ENCODE results near the gene USP34.

Gene USP34

DNA sequence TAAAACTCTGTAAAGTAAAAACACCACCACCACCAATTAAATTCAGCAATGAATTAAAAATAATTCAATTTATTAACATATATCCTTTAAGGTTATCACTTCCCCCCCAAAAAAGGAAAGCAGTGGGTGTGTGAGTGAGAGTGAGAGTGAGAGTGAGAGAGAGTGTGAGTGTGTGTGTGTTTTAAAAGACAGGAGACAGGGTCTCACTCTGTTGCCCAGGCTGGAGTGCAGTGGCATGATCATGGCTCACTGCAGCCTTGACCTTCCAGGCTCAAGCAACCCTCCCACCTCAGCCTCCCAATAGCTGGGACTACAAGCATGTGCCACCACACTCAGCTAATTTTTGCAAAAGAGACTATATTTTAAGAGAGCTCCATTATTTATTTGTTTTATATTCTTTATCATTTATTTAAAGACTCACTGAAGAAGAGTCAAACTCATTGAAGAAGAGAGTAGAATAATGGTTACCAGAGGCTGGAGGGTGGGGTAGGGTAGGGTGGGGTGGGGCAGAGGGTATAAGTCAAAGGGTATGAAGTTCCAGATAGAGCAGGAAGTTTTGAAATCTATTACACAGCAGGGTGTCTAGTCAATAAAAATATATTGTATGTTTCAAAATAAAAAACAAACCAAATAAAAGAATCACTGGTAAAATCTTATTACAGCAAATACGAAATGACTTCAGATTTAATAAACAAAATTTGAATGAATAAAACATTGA, 187.3 kb downstream of the USP34 start:
- Mint-ChIP-seq H3K27ac (no peak overlapping the region), H3K9me3 (no peaks in the 10 kb centered on the region), H3K4me1 (no peaks in the 10 kb centered on the region), H3K4me3 (no peak overlapping the region), H3K27me3 (no peaks in the 10 kb centered on the region), H3K36me3 (peaks cover 31% of the 10 kb centered on the region)
- ATAC-seq, result no peak

DNA sequence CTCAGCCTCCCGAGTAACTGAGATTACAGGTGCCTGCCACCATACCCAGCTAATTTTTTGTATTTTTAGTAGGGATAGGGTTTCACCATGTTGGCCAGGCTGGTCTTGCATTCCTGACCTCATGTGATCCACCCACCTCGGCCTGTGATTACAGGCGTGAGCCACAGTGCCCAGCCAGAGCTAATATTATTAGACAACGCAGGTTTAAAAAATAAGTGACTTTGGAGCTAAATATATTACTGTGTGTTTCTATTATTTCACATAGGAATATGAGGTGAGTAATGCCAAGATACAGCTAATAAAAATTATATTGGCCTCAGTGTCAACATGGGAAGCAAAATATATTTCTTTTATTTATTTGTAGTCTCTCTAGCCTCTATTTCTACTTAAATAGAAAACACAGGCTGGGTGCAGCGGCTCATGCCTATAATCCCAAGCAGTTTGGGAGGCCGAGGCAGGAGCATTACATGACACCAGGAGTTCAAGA, 188.7 kb downstream of the USP34 start:
- Mint-ChIP-seq H3K4me3 (no peak overlapping the region), H3K4me1 (no peaks in the 10 kb centered on the region), H3K36me3 (peaks cover 31% of the 10 kb centered on the region), H3K9me3 (no peaks in the 10 kb centered on the region), H3K27ac (no peak overlapping the region), H3K27me3 (no peaks in the 10 kb centered on the region)
- ATAC-seq, result no peak

DNA sequence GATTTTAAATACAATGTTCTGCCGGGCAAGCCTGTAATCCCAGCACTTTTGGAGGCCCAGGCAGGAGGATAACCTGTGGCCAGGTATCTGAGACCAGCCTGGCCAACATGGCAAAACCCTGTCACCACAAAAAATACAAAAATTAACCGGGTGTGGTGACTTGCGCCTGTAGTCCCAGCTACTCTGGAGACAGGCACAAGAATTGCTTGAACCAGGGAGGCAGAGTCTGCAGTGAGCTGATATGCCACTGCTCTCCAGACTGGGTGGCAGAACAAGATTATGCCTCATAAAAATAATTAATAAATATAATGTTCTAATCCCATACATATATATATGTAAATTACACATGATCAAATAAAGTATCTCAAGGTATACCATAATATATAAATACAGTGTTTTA, 189.6 kb downstream of the USP34 start:
- H3K4me1 Mint-ChIP-seq, result no peaks in the 10 kb centered on the region
- H3K4me3 Mint-ChIP-seq, result no peak overlapping the region
- H3K27ac Mint-ChIP-seq, result no peak overlapping the region
- ATAC-seq, result no peak
- no peaks in the 10 kb centered on the region for H3K27me3 Mint-ChIP-seq
- no peaks in the 10 kb centered on the region for H3K9me3 Mint-ChIP-seq
- peaks cover 35% of the 10 kb centered on the region for H3K36me3 Mint-ChIP-seq

DNA sequence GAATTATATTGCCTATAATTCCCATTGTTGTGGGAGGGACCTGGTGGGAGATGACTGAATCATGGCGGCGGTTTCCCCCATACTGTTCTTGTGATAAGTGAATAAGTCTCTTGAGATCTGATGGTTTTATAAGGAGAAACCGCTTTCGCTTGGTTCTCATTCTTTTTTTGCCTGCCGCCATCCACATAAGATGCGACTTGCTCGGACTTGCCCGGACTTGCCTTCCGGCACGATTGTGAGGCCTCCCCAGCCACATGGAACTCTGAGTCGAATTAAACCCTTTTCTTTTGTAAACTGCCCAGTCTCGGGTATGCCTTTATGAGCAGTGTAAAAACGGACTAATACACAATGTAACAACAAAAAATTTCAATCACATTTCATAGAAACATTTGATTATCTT, 193.1 kb downstream of the USP34 start:
- ATAC-seq, result no peak
- H3K36me3 Mint-ChIP-seq, result peaks cover 27% of the 10 kb centered on the region
- no peaks in the 10 kb centered on the region for H3K9me3 Mint-ChIP-seq
- H3K27ac Mint-ChIP-seq, result no peak overlapping the region
- no peaks in the 10 kb centered on the region for H3K4me1 Mint-ChIP-seq
- H3K27me3 Mint-ChIP-seq, result no peaks in the 10 kb centered on the region
- H3K4me3 Mint-ChIP-seq, result no peak overlapping the region

DNA sequence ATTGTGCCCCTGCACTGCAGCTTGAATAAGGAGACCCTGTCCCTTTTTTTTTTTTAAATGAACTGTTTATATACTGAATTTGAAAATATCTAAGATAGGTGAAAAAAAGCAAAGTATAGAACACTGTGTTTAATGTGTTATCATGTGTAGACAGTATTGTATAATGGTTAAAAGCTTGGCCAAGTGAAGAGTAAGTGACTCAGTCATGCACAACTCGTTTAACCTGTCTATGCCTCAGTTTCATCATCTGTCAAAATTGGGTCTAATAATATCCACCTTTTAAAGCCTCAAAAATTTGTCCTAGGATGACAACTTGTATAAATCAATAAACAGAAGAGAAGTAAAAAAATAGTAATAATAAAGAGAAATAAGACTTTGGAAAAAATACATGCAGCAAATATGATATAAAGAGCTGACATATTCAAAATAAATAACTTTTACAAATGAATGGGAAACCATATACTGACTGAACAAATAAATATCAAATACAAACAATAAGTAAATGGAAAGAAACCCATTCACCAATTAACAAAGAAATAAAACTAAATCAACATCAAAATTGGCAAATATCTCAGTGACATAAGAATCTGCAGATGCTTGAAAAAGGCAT, 195.2 kb downstream of the USP34 start:
- no peak for ATAC-seq
- H3K4me1 Mint-ChIP-seq, result no peaks in the 10 kb centered on the region
- H3K27me3 Mint-ChIP-seq, result no peaks in the 10 kb centered on the region
- H3K36me3 Mint-ChIP-seq, result peaks cover 40% of the 10 kb centered on the region
- no peak overlapping the region for H3K27ac Mint-ChIP-seq
- no peaks in the 10 kb centered on the region for H3K9me3 Mint-ChIP-seq
- no peak overlapping the region for H3K4me3 Mint-ChIP-seq

DNA sequence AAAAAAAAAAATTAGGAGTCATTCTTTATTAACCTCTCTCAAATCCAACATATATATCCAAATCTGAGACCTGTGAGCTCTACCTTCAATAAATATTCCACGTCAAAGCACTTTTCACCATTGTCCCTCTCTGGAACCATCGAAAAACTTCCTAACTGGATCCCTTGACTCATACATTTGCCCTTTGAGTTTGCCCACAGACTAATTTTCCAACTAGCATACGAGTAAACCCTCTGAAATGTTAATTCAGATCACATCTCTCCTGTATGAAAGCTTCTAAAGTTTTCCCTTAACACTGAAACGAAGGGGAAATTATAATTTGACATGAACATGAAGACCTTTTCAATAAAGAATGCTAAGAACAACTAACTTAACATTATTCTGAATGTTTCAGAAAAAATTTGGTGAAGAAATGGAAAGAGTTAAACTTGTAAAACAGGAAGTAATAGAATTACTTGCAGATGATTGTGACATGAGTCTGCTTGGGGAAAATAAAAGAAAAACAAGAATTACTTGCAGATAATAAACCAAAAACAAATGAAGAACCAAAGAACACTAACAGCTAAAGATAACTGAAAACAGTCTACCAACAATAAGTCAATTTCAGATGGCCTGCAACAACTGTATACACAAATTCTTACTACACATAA, 198.3 kb downstream of the USP34 start:
- Mint-ChIP-seq H3K4me1 (no peaks in the 10 kb centered on the region), H3K9me3 (no peaks in the 10 kb centered on the region), H3K4me3 (no peak overlapping the region), H3K36me3 (peaks cover 25% of the 10 kb centered on the region), H3K27me3 (no peaks in the 10 kb centered on the region), H3K27ac (no peak overlapping the region)
- no peak for ATAC-seq

DNA sequence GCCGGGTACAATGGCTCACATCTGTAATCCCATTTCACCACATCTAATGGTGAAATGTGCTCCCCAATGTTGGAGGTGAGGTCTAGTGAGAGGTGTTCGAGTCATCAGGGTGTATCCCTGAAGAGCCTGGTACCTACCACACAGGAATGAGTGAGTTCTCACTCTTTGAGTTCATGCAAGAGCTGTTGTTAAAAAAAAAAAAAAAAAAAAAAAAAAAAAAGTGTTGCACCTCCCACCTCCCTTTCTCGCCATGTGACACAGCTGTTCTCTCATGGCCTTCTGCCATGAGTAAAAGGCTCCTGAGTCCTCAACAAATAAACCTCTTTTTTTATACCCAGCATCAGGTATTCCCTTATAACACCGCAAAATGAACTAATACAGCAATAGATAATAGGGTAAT, 202.6 kb downstream of the USP34 start:
- peaks cover 36% of the 10 kb centered on the region for H3K36me3 Mint-ChIP-seq
- no peaks in the 10 kb centered on the region for H3K4me1 Mint-ChIP-seq
- no peaks in the 10 kb centered on the region for H3K27me3 Mint-ChIP-seq
- H3K4me3 Mint-ChIP-seq, result no peak overlapping the region
- ATAC-seq, result no peak
- no peak overlapping the region for H3K27ac Mint-ChIP-seq
- H3K9me3 Mint-ChIP-seq, result no peaks in the 10 kb centered on the region

DNA sequence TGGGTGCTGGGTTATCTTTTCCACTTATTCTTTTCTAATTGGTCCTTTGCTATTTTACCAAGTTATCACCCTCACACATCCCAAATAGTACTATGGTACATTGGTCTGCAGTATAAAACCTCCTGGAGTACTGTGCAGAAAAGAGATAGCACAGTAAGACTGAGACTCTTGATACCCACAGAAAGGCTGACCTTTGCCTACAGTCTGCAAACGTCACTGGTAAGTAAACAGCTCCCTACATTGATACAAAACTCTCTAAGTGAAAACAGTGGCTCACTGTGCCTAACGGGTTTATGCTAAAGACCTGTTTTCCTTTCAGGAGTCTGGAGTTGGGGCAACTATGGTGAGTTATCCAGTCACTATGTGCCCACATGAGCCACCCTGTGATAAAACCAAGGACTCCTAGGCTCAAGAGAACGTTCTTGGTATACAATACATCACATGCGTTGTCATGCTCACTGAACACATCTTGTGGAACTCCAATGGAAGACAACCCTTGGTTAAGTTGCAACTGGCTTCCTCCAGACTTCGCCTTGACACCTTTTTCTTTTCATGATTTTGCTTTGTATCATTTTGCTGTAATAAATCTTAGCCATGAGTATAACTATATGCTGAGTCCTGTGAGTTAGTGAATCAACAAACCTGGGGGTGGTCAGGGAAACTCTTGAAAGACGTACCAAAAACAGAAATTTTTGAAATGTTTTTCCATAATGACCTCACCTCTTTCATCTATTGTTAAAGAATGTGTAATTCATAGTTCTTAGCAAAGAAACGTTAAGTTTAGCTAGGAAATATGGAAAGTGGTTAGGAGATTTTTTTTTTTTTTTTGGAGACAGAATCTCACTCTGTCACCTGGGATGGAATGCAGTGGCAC, 204.0 kb downstream of the USP34 start:
- Mint-ChIP-seq H3K36me3 (peaks cover 41% of the 10 kb centered on the region), H3K27ac (no peak overlapping the region), H3K4me1 (no peaks in the 10 kb centered on the region), H3K9me3 (no peaks in the 10 kb centered on the region), H3K27me3 (no peaks in the 10 kb centered on the region), H3K4me3 (no peak overlapping the region)
- ATAC-seq, result no peak

DNA sequence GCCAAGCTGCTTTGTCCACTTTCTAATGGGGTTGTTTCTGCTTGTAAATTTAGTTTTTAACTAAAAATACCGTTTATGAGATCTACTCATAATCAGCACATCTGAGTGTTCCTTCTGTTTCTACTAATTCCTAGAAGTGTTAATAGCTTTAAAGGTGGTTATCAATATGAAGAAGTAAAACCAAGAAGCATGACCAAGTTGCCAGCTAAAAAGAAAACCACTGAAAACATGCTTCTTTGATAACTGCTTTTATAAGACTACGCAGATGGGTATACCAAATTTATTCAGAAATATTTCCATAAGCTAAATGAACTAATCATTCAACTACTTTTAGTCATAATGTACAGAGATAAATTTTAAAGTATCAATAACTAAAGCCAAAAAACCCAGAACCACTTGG, 207.1 kb downstream of the USP34 start:
- Mint-ChIP-seq H3K4me1 (no peaks in the 10 kb centered on the region), H3K27ac (no peak overlapping the region), H3K36me3 (peaks cover 43% of the 10 kb centered on the region)

DNA sequence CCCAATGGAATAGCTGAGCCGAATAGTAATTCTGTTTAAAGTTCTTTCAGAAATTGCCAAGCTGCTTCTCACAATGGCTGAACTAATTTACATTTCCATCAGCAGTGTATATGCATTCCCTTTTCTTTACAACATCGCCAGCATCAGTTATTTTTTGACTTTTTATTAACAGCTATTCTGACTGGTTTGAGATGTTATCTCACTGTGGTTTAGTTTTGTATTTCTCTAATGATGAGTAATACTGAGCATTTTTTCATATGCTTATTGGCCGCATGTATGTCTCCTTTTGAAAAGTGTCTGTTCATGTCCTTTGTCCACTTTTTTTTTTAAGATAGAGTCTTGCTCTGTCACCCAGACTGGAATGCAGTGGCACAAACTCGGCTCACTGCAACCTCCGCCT, 208.2 kb downstream of the USP34 start:
- H3K27ac Mint-ChIP-seq, result no peak overlapping the region
- H3K27me3 Mint-ChIP-seq, result no peaks in the 10 kb centered on the region
- H3K36me3 Mint-ChIP-seq, result peaks cover 54% of the 10 kb centered on the region
- H3K4me3 Mint-ChIP-seq, result no peak overlapping the region
- no peaks in the 10 kb centered on the region for H3K9me3 Mint-ChIP-seq
- no peaks in the 10 kb centered on the region for H3K4me1 Mint-ChIP-seq
- ATAC-seq, result no peak

More for the DNA sequence above, 207.1 kb downstream of the USP34 start:
- H3K27me3 Mint-ChIP-seq, result no peaks in the 10 kb centered on the region
- no peaks in the 10 kb centered on the region for H3K9me3 Mint-ChIP-seq
- H3K4me3 Mint-ChIP-seq, result no peak overlapping the region
- no peak for ATAC-seq

DNA sequence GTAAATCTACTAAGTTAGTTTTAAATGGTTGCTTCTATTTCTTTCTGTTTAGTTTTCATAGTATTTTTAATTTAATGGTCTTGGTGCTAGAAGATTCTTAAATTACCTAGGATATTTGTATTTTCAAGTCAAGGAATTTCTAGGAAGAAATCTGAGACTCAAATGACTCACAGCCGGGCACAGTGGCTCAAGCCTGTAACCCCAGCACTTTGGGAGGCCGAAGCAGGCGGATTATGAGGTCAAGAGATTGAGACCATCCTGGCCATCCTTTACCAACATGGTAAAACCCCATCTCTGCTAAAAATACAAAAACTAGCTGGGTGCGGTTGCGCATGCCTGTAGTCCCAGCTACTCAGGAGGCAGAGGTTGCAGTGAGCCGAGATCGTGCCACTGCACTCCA, 213.4 kb downstream of the USP34 start:
- H3K36me3 Mint-ChIP-seq, result peaks cover 55% of the 10 kb centered on the region
- ATAC-seq, result no peak
- H3K27me3 Mint-ChIP-seq, result no peaks in the 10 kb centered on the region
- no peaks in the 10 kb centered on the region for H3K4me1 Mint-ChIP-seq
- H3K4me3 Mint-ChIP-seq, result no peak overlapping the region
- H3K9me3 Mint-ChIP-seq, result no peaks in the 10 kb centered on the region
- H3K27ac Mint-ChIP-seq, result no peak overlapping the region

DNA sequence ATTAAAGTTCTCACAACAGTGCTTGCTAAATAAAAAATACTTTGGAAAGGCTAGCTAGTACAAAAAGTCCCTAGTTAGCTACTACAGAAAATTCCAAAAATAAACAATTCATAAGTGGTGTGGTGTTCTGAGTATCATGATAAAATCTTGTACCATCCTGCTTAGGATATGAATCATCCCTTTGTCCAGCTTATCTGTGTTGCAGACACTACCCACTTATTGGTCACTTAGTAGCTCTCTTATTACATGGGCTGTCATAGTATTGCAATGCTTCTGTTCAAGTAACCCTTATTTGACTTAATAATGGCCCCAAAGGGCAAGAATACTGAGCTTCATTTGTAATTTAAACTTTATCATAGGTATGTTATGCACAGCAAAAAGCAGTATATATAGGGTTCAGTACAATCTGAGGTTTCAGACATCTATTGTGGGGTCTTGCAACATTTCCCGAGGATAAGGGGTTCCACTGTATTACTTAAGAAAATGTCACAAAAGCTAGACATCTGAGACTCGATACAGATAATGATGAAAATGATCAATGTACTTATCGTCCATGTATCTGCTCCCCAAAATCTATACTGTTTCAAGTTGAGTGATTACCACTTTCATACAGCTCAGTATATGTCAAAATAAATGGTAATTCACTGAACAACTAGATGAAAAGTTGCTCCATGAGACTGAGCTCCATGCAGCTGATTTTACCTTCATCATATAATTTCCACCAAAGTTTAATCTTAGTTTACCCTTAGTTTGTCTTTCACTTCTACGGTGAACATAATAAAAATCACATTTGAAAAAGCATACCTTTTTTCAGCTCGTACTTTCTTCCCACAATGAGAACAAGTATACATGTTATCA, 215.1 kb downstream of the USP34 start:
- ATAC-seq, result no peak
- no peaks in the 10 kb centered on the region for H3K27me3 Mint-ChIP-seq
- no peaks in the 10 kb centered on the region for H3K4me1 Mint-ChIP-seq
- H3K36me3 Mint-ChIP-seq, result peaks cover 48% of the 10 kb centered on the region
- H3K27ac Mint-ChIP-seq, result no peak overlapping the region
- no peaks in the 10 kb centered on the region for H3K9me3 Mint-ChIP-seq
- no peak overlapping the region for H3K4me3 Mint-ChIP-seq

DNA sequence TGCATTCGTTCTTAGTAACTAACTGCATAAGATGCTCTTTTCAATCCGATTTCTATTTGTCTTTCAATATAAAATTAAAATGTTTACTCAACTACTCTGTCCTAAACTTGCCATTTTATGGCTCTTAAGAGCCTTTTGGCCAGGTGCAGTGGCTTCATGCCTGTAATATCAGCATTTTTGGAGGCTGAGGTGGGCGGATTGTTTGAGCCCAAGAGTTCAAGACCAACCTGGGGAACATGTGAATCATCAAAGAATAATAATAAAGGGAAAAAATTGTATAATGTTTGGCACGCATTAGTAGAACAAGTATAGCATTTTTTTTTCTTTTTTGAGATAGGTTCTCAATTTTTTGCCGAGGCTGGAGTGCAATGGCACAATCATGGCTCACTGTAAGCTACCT, 216.4 kb downstream of the USP34 start:
- no peak for ATAC-seq
- Mint-ChIP-seq H3K4me1 (no peaks in the 10 kb centered on the region), H3K27ac (no peak overlapping the region), H3K9me3 (no peaks in the 10 kb centered on the region), H3K36me3 (peaks cover 54% of the 10 kb centered on the region), H3K27me3 (no peaks in the 10 kb centered on the region), H3K4me3 (no peak overlapping the region)

DNA sequence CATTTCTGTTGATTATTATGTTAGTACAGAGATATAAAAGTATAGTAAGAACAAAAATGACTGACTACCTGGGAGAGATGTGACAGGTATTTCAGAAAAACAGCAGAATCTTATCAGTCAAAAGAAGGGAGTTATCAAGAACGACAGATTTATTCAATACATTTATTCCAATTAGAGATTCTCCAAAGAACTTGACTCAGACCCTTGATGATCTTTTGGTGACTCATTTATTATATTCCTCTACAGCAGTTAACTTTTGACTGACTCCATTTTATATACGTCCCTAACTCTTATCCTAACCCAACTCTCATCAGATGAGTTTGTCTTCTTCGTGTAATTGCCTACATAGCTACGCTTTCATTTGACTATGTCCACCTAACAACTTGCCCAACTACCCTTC, 217.8 kb downstream of the USP34 start:
- H3K4me3 Mint-ChIP-seq, result no peak overlapping the region
- H3K27ac Mint-ChIP-seq, result peak overlapping the region; percentile 8
- peaks cover 48% of the 10 kb centered on the region for H3K36me3 Mint-ChIP-seq
- ATAC-seq, result no peak
- no peaks in the 10 kb centered on the region for H3K27me3 Mint-ChIP-seq
- H3K4me1 Mint-ChIP-seq, result no peaks in the 10 kb centered on the region
- no peaks in the 10 kb centered on the region for H3K9me3 Mint-ChIP-seq

Data from stimulated activated memory B cell treated with anti-CD40 and anti-IgM and Interleukin-4, amounts not matched to agents 10 μg/mL and 1 μg/mL and 100 μg/mL, for 72 hours (primary cell).